Measurements from ENCODE around the gene CENPF.
"Not testable (repeated sequence)": the region's sequence is repeated elsewhere in the genome, so short reads cannot be mapped to it uniquely, and the experiment has no call there.

- not testable (repeated sequence) for TF ChIP-seq FOXP1 (IDR thresholded peaks at IDR 0.05); FOXP1 (CRISPR knock-in tag; IDR thresholded peaks at IDR 0.05); ZNF253 (CRISPR knock-in tag; IDR thresholded peaks at IDR 0.05; ENCODE audit: borderline replicate concordance)
Measured at GRCh38 chr1:214608216-214608783, 5.3 kb downstream of the CENPF start.
